ENCODE data around the gene BCO2. TPM values are rescaled to one million over a fixed set of nuclear protein-coding genes. Genes with fewer than 3 reads are reported as not detected.
"Not testable (repeated sequence)": the region's sequence is repeated elsewhere in the genome, so short reads cannot be mapped to it uniquely, and the experiment has no call there.

BCO2 gene
- total and polyA plus RNA-seq, 8 donors = 0.87 to 21.8 (median 1.8) TPM; not detected in 1

GRCh38 chr11:112182867-112183266, 7.6 kb downstream of the BCO2 start:
- TF ChIP-seq POLR2AphosphoS5 (IDR thresholded peaks at IDR 0.05) = no peak
- TF ChIP-seq EP300 (IDR thresholded peaks at IDR 0.05) = no peak
- TF ChIP-seq POLR2A (IDR thresholded peaks at IDR 0.05) = no peak
- Histone ChIP-seq H3K9me3 (no peaks in the 10 kb centered on the region), H3K4me1 (peaks cover 0 to 5% (median 0%) of the 10 kb centered on the region in 4 donors), H3K36me3 (no peaks in the 10 kb centered on the region), H3K4me3 (no peak overlapping the region), H3K27me3 (no peaks in the 10 kb centered on the region), H3K27ac (no peak overlapping the region)
- 57 to 85% (median 68%) methylated on average over 1 of the region's 1 CpG for WGBS, 5 donors
- intact Hi-C loops (cut with DNase I; ENCODE audit: low total_unique reads) = no loop called here
- no peak for DNase-seq

- H3K27me3 ChIP-seq = no peaks in the 10 kb centered on the region
- no peak for DNase-seq
- no peak overlapping the region for H3K4me3 ChIP-seq
- H3K27ac ChIP-seq = no peak overlapping the region
- peaks cover 0 to 5% (median 0%) of the 10 kb centered on the region in 4 donors for H3K4me1 ChIP-seq
- H3K36me3 ChIP-seq = no peaks in the 10 kb centered on the region
- intact Hi-C loops (cut with DNase I; ENCODE audit: low total_unique reads) = no loop called here
- no peak for TF ChIP-seq POLR2AphosphoS5 (IDR thresholded peaks at IDR 0.05)
- no peak for TF ChIP-seq CTCF (IDR thresholded peaks at IDR 0.05)
- TF ChIP-seq EP300 (IDR thresholded peaks at IDR 0.05) = no peak
- no peak for TF ChIP-seq POLR2A (IDR thresholded peaks at IDR 0.05)
- H3K9me3 ChIP-seq = no peaks in the 10 kb centered on the region
Measured at GRCh38 chr11:112185883-112186282, 10.6 kb downstream of the BCO2 start.

- no peak for TF ChIP-seq POLR2A (IDR thresholded peaks at IDR 0.05)
- TF ChIP-seq CTCF (IDR thresholded peaks at IDR 0.05) = no peak
- TF ChIP-seq EP300 (IDR thresholded peaks at IDR 0.05) = no peak
- no peak for TF ChIP-seq POLR2AphosphoS5 (IDR thresholded peaks at IDR 0.05)
- intact Hi-C loops (cut with DNase I; ENCODE audit: low total_unique reads) = no loop called here
Measured at GRCh38 chr11:112186304-112186703, 11.0 kb downstream of the BCO2 start.

GRCh38 chr11:112195113-112195512, 19.8 kb downstream of the BCO2 start:
- H3K4me3 ChIP-seq; DNase-seq; H3K36me3 ChIP-seq; H3K9me3 ChIP-seq; H3K4me1 ChIP-seq; intact Hi-C loops (cut with DNase I; ENCODE audit: low total_unique reads); H3K27ac ChIP-seq; H3K27me3 ChIP-seq: not testable (repeated sequence)
- 81 to 88% (median 83%) methylated on average over 11 of the region's 11 CpGs for WGBS, 5 donors

More at GRCh38 chr11:112186304-112186703, 11.0 kb downstream of the BCO2 start:
- Histone ChIP-seq H3K27ac (no peak overlapping the region), H3K36me3 (no peaks in the 10 kb centered on the region), H3K27me3 (no peaks in the 10 kb centered on the region), H3K9me3 (no peaks in the 10 kb centered on the region), H3K4me1 (peaks cover 0 to 5% (median 0%) of the 10 kb centered on the region in 4 donors), H3K4me3 (no peak overlapping the region)
- DNase-seq = no peak

- TF ChIP-seq POLR2A (IDR thresholded peaks at IDR 0.05) (no peak), EP300 (IDR thresholded peaks at IDR 0.05) (no peak), POLR2AphosphoS5 (IDR thresholded peaks at IDR 0.05) (no peak), CTCF (IDR thresholded peaks at IDR 0.05) (no peak)
- intact Hi-C loops (cut with DNase I; ENCODE audit: low total_unique reads) = no loop called here
- WGBS, 5 donors = 29 to 37% (median 31%) methylated on average over 2 of the region's 2 CpGs
Measured at GRCh38 chr11:112195951-112196351, 20.6 kb downstream of the BCO2 start.

More at GRCh38 chr11:112195951-112196351, 20.6 kb downstream of the BCO2 start:
- Histone ChIP-seq H3K27ac (no peak overlapping the region), H3K9me3 (no peaks in the 10 kb centered on the region), H3K36me3 (no peaks in the 10 kb centered on the region), H3K4me3 (no peak overlapping the region), H3K4me1 (no peaks in the 10 kb centered on the region), H3K27me3 (no peaks in the 10 kb centered on the region)
- no peak for DNase-seq
